ENCODE measurements around the gene ZDHHC20.

Gene ZDHHC20

DNA sequence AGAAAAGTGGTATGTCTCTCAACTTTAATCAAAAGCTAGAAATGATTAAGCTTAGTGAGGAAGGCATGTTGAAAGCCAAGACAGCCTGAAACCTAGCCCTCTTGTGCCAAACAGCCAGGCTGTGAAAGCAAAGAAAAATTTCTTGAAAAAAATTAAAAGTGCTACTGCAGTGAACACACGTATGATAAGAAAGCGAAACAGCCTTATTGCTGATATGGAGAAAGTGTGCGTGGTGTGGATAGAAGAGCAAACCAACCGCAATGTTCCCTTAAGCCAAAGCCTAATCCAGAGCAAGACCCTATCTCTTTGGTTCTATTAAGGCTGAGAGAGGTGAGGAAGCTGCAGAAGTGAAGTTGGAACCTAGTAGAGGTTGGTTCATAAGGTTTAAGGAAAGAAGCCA, 96.4 kb downstream of the ZDHHC20 start:
- no peak for DNase-seq

DNA sequence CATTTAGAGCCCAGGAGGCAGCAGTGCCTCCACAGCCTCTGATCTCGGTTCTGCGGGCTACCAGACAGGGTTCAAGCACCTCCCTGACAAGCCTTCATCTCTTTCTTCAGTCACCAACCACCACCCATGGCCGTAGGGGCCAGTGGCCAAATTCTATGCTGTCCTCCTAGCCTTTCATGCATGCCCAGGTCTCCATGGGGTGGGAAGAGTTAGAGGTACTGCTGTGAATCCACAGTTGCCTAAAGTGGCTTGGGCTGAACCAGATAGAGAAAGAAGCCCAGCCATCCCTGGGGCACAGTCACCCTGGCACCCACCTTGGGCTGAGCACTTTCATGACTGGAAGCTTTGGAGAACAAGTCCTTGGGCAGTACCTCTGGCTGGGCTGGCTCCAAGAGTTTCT, 97.4 kb downstream of the ZDHHC20 start:
- DNase-seq, result no peak

GRCh38 chr13:21361123-21361522, 98.0 kb downstream of the ZDHHC20 start:
- no peak for DNase-seq

- DNase-seq, result no peak
These were observed 98.6 kb downstream of the ZDHHC20 start for GRCh38 chr13:21360463-21360862.

DNA sequence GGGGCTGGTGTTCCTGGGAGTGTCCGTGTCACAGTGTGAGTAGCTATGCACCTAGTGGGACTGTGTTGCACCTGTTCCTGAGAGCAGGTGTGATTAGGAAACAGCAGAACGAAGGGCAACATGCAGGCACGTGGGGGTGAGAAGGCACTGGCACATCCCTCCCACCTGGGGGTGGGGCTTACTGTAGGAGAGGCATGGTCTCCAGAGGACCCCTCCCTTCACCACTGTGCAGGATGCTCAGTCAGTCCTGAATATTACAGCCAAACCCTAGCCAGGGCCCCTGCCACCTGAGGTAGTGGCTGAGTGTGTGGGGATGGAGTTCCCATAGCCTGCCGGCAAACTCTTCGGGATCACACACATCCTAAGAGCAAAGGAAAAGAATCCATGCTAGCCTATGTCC, 99.2 kb downstream of the ZDHHC20 start:
- DNase-seq, result no peak

DNA sequence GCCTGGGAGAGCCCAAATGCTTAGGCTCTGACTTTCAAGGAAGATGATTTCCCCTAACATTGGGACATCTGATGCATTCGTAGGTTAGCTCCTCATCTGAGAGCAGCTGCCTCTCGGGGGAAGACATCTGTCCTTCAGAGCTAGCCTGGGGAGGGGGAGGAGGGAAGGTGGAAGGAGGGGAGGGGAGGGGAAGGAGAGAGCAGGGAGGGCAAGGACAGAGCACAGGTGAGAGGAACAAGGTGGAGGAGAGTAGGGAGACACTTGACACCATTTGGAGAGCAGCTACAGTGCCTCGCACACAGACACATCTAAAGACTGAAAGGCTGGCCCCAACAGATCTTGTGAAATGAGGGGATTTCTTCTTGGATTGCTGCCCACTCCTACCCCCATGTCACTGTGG, 103.8 kb downstream of the ZDHHC20 start:
- DNase-seq, result no peak

DNA sequence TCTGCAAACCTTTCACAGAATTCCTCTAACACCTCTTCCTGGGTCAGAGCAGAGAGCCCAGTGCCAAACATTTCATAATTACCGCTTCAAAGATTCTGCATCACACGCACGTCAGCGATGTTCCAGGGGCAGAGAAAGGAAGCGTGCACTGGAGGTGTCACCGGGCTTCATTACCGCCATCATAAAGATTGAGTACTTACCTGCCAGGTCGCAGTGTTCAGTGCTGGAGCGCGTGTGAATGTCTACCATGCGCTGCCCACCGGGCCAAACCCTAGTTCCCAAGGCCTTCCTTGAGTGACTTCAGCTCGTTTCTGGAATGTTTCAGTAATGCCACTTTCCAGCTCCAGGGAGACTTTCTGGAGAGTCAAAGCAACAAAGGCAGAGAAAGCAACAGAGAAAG, 104.4 kb downstream of the ZDHHC20 start:
- no peak for DNase-seq

DNA sequence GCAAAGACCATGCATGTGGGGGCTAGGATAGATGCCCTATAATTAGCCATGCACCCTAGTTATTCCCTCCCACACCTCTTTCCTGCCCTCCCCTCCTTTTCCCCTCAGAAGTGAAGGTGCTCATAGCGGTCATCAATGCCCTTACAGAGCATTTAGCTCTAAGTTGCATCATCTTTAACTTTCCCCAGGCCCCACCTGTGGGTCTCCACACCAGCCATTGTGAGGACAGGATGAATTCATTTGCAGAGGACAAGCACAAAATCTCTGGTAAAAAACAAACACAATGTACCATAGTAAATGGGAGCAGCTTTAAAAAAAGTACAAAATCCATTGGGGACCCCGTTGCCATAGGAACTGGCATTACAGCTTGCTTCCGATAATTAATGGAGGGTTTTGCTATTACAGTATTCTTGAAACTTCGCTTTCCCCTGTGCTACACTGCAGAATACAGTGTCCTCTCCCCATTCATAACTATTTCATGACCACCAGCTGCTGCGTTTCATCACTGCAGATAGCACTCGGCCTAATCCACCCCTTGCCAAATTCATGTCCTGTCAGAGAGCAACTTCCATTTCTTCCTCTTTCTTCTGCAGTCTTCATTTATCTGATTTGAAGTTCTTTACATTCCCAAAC, 110.5 kb downstream of the ZDHHC20 start:
- no peak for DNase-seq

- no peak for DNase-seq
These were observed 111.3 kb downstream of the ZDHHC20 start for GRCh38 chr13:21347753-21348318.

DNA sequence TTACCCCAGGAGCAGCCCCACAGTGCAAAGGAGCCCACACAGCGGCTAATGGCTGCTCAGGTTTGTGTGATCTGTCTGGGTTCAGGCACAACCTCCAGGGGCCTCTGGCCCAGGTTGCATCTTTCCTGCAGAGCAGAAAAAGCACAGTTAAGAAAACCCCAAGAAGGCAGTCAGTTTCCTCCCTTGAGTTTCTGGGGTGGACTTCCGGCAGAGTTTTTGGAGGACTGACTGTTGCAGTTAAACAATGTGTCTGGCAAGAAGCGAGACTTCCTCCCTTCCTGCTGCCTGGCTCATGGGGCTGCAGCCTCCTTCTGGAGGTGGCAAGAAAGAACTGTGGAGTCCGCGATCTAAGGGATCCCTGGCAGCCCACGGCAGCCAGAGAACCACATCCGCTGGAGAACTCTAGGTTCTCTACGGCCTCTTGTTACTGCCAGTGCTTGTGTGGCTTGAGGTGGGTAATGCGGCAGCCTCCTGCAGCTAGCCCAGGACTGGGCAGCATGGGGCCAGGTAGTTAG, 114.4 kb downstream of the ZDHHC20 start:
- DNase-seq, result no peak

- DNase-seq, result no peak
These were observed 115.4 kb downstream of the ZDHHC20 start for GRCh38 chr13:21343659-21344058.

DNA sequence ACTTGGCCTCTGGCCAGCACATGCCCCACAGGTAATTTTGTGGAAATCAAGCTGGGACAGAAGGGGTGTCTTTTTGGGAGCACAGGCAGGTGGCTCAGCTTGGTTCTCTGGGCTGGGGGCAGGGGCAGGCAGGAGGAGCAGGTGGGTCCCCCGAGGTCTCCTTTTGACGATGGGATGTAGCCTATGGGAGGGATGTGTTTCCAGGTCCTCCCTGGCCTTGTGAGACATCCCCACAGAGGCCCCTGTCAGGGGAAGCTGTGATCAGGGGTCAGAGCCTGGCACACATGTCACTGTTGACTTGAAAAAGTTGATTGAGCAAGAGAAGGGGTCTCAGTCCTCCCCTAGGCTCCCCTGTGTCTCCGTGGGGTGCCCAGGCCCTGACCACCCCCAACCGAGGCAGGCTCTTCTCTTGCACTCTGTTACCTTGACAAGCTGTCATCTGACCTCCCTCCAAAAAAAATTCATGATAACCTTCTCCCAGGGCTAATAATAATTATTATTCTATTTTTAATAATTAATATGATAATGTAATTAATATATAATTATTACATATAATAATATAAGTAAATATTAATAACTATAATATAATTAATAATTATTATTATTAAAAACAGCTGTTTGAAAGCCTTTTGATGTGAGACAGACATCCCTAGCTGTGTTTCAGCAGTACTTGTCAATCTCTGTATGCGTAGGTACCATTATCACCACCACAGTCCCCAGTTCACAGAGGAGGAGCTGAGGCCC, 116.2 kb downstream of the ZDHHC20 start:
- no peak for DNase-seq

DNA sequence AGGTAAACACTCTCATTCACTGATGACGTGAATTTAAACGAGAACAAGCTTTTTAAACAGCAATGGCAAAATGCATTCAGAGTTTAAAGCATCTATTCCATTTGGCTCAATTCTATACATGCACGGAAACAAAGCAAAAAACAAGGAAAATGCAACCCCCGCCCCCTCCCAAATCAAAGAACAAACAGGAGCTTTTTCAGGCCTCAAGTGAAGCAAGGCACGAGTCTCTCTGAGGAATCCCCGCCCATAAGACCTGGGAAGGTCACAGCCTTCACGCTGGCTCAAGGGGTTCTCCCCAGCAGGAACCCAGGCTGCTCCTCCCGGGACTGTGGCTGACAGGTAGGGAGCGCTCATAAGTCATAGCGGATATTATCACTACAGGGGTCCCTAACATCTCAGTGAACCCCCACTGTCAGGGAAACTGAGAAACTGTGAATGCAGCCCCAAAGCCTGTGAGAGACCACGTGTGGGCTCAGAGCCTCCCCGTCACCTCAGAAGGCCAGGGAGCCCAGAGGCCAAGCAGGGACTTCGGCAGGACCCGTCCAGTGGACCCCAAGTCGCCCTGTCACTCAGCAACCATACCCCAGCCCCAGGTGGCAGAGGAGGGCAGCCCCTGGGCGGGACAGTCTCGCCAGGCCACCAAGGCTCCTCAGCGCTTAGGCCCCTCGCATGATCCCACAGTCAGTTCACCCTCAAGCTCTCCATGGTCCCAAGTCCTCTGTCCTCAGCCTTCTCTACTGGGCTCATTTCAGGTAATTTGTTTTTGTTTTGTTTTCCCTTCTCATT, 117.3 kb downstream of the ZDHHC20 start:
- DNase-seq, result no peak

GRCh38 chr13:21338639-21339278, 120.3 kb downstream of the ZDHHC20 start:
- no peak for DNase-seq

DNA sequence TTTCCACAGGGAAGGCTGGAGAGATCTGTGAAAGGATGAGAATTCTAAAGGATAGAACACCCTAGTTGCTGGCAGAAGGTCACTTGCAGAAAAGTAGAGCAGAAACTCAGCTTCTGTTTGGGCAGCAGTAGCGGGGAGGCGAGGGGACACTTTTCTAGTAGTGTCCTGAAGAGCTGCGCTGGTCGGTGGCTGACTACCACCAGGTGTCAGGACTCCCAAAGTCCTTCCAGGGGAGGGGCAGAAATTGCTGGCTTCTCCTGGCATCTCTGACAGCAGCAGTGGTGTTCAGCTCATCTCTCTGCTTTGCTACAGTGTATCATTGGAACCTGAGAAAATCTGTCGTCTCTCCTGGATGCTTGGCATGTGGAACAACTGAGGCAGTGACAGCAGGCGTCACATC, 120.9 kb downstream of the ZDHHC20 start:
- DNase-seq, result no peak

- no peak for DNase-seq
These were observed 122.3 kb downstream of the ZDHHC20 start for GRCh38 chr13:21336609-21337349.

DNA sequence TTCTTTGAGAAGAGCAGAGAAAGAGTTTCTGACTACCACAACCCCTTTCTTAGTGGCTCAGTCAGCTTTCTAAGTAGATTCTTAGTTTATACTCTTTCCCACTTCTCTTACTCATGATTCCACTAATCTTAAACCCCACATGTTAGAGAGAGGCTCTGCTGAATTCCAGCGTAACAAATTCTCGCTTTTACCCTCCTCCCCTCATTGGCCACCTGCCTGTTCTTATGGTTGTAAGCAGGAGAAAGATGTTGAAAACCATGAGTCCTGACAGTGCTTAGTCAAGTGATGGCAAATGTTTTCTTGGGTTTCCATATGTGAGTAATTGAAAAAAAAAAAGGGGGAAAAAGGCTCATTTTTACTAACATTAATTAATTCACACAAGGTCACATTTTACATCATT, 125.9 kb downstream of the ZDHHC20 start:
- DNase-seq, result no peak

GRCh38 chr13:21330126-21330861, 128.8 kb downstream of the ZDHHC20 start:
- no peak for DNase-seq

- DNase-seq, result no peak
These were observed 130.1 kb downstream of the ZDHHC20 start for GRCh38 chr13:21328836-21329477.
